ENCODE measurements around the gene ARHGAP24. TPM values are rescaled to one million over a fixed set of nuclear protein-coding genes. Genes with fewer than 3 reads are reported as not detected.

The ARHGAP24 gene
- total and polyA plus RNA-seq, 3 donors from 2014 or later, result 5.7 to 9.9 (median 9.4) TPM

- Histone ChIP-seq H3K9me3 (no peaks in the 10 kb centered on the region), H3K4me1 (no peaks in the 10 kb centered on the region), H3K27ac (no peak overlapping the region), H3K4me3 (no peak overlapping the region), H3K27me3 (no peaks in the 10 kb centered on the region), H3K36me3 (ENCODE audit: low read depth, missing control alignments) (no peaks in the 10 kb centered on the region)
- no peak for DNase-seq
- intact Hi-C loops (cut with DNase I; ENCODE audit: low total_unique reads), result no loop called here
- 56 to 59% methylated on average over 2 of the region's 2 CpGs for WGBS, 2 donors
- TF ChIP-seq CTCF (IDR thresholded peaks at IDR 0.05) (no peak), POLR2A (IDR thresholded peaks at IDR 0.05) (no peak)
Observed at GRCh38 chr4:85446141-85446861, 28.6 kb upstream of the ARHGAP24 start.

DNA sequence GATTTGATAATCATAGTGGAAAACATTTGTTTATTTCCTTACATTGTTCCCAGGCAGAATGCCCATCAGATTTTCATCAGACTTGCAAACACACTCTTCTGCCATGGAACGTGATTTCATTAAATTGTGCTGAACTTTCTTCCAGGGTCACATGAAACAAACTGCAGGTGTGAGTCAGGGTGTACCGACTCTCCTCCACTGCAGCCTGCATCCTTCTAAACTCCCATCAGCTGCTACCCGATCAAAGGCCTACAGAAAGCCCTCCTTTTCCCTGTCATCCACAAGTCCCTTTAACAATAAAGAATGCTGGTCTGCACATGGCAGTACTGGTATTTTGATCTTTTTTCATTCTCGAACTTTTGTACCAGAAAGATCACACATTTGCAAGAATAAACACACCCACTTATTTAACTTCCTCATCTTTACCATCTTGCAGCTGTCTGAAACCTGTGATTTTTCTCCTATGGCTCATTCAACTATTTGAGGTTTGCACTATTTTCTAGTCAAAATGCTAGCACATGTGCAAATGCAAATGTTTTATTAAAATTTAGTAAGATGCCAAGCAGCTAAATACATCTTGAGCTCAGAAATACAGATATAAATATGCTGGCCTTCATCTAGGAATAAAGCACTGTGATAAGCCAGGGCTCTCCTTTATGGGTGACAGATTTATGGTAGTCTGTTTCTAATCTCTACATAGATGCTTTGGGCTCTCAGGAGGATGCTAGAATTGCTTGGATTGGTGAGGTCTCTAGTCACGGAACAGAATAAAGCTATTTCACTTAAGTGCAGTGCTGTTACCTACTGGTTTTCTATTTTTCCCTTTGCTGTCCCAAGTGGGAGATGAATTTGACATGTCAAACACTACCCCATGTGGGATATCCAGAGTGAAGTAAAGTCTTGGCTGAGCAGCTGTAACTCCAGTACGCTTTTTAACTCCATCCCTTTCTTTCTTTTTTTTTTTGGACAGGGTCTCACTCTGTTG, 25.8 kb upstream of the ARHGAP24 start:
- intact Hi-C loops (cut with DNase I; ENCODE audit: low total_unique reads), result no loop called here
- Histone ChIP-seq H3K27ac (no peak overlapping the region), H3K9me3 (no peaks in the 10 kb centered on the region), H3K27me3 (no peaks in the 10 kb centered on the region), H3K36me3 (ENCODE audit: low read depth, missing control alignments) (no peaks in the 10 kb centered on the region), H3K4me1 (no peaks in the 10 kb centered on the region), H3K4me3 (no peak overlapping the region)
- no peak for DNase-seq
- TF ChIP-seq CTCF (IDR thresholded peaks at IDR 0.05), result no peak
- no peak for TF ChIP-seq POLR2A (IDR thresholded peaks at IDR 0.05)
- 70 to 81% methylated on average over 6 of the region's 6 CpGs for WGBS, 2 donors

GRCh38 chr4:85452058-85452731, 22.8 kb upstream of the ARHGAP24 start:
- Histone ChIP-seq H3K9me3 (no peaks in the 10 kb centered on the region), H3K27me3 (no peaks in the 10 kb centered on the region), H3K4me1 (no peaks in the 10 kb centered on the region), H3K36me3 (ENCODE audit: low read depth, missing control alignments) (no peaks in the 10 kb centered on the region), H3K27ac (no peak overlapping the region), H3K4me3 (no peak overlapping the region)
- 81 to 83% methylated on average over 3 of the region's 3 CpGs for WGBS, 2 donors
- intact Hi-C loops (cut with DNase I; ENCODE audit: low total_unique reads), result no loop called here
- no peak for DNase-seq
- TF ChIP-seq POLR2A (IDR thresholded peaks at IDR 0.05) (no peak), CTCF (IDR thresholded peaks at IDR 0.05) (no peak)

GRCh38 chr4:85455942-85456341, 19.0 kb upstream of the ARHGAP24 start:
- H3K4me1 ChIP-seq, result no peaks in the 10 kb centered on the region
- no peak overlapping the region for H3K27ac ChIP-seq
- H3K27me3 ChIP-seq, result no peaks in the 10 kb centered on the region
- intact Hi-C loops (cut with DNase I; ENCODE audit: low total_unique reads), result no loop called here
- no peak overlapping the region for H3K4me3 ChIP-seq
- TF ChIP-seq CTCF (IDR thresholded peaks at IDR 0.05) (no peak), POLR2A (IDR thresholded peaks at IDR 0.05) (no peak)
- H3K9me3 ChIP-seq, result no peaks in the 10 kb centered on the region
- no peak for DNase-seq
- H3K36me3 ChIP-seq (ENCODE audit: low read depth, missing control alignments), result no peaks in the 10 kb centered on the region
